HCT116 (cell line): ENCODE measurements around the gene ZNF888.

Source experiments
- CBX3 ChIP-seq: IDR thresholded peaks from 2 replicates; pipeline ENCODE4 v1.6.1; 2012; ENCODE audit warnings: low read depth
- ELF1 ChIP-seq: IDR thresholded peaks from 2 replicates; pipeline ENCODE4 v1.6.1; 2012; ENCODE audit warnings: low read depth, borderline replicate concordance
- EZH2 ChIP-seq: fragments of 200-600 bp; sonication (generic); IDR thresholded peaks from 2 replicates; pipeline ENCODE4 v1.6.1; 2017; ENCODE audit warnings: antibody characterized with exemption, mixed run types
- EZH2phosphoT487 ChIP-seq: fragments of 200-600 bp; IDR thresholded peaks from 2 replicates; pipeline ENCODE4 v1.6.1; 2018; ENCODE audit warnings: antibody characterized with exemption, borderline replicate concordance
- YY1 ChIP-seq: IDR thresholded peaks from 2 replicates; pipeline ENCODE4 v1.6.1; 2011; ENCODE audit warnings: low read length, low read depth, moderate library complexity, mild to moderate bottlenecking; ENCODE audit not compliant: insufficient replicate concordance; ENCODE audit errors: extremely low read depth
- TF ChIP-seq, protein P1 (sequence below), 3 experiments: fragments of 200-600 bp in 1 of 3; sonication (generic) in 1 of 3; IDR thresholded peaks in 2 of 3; conservative IDR thresholded peaks in 1 of 3; 2 replicates each; pipeline ENCODE4 v1.5.1; 2012 to 2017; ENCODE audit warnings: low read depth in 2 of 3, low read length in 2 of 3, antibody characterized with exemption in 1 of 3, borderline replicate concordance in 1 of 3, control low read depth in 1 of 3, mild to moderate bottlenecking in 1 of 3, mixed read lengths in 1 of 3, mixed run types in 1 of 3, moderate library complexity in 1 of 3; ENCODE audit not compliant: insufficient read depth in 1 of 3

DNA sequence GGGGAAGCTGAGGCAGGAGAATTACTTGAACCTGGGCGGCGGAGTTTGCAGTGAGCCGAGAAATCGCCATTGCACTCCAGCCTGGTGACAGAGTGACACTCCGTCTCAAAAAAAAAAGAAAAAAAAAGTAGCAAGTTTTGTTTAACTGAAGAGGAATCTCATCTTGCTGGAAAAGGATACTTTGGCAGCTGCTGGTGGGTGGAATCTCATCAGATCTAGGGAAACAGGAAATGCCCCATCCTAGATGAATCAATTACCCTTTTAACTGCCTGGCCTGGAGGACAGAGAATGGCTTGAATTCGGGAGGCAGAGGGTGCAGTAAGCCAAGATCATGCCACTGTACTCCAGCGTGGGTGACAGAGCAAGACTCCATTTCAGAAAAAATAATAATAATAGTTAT lies 34.2 kb downstream of the ZNF888 start:
- no peak for TF ChIP-seq YY1
- no peak for TF ChIP-seq EZH2phosphoT487
- TF ChIP-seq, protein P1, sequence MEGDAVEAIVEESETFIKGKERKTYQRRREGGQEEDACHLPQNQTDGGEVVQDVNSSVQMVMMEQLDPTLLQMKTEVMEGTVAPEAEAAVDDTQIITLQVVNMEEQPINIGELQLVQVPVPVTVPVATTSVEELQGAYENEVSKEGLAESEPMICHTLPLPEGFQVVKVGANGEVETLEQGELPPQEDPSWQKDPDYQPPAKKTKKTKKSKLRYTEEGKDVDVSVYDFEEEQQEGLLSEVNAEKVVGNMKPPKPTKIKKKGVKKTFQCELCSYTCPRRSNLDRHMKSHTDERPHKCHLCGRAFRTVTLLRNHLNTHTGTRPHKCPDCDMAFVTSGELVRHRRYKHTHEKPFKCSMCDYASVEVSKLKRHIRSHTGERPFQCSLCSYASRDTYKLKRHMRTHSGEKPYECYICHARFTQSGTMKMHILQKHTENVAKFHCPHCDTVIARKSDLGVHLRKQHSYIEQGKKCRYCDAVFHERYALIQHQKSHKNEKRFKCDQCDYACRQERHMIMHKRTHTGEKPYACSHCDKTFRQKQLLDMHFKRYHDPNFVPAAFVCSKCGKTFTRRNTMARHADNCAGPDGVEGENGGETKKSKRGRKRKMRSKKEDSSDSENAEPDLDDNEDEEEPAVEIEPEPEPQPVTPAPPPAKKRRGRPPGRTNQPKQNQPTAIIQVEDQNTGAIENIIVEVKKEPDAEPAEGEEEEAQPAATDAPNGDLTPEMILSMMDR (IDR thresholded peaks at IDR 0.05 in 2 of 3, conservative IDR thresholded peaks at IDR 0.05 in 1 of 3; ENCODE audit: borderline replicate concordance in 1 of 3, insufficient read depth in 1 of 3, low read depth in 2 of 3, low read length in 2 of 3): no peak
- TF ChIP-seq ELF1: no peak
- no peak for TF ChIP-seq EZH2
- TF ChIP-seq CBX3: no peak
